GM18519 (cell line): ENCODE data around the gene HHAT.
A peak's percentile ranks its signal among the peaks of the same experiment; 100 is the strongest.
"Not testable (repeated sequence)": the region's sequence is repeated elsewhere in the genome, so short reads cannot be mapped to it uniquely, and the experiment has no call there.

Experiments
- ATAC-seq: cut with Tn5 transposase; IDR thresholded peaks from one replicate; pipeline ENCODE4 v1.9.1; 2021; ENCODE audit warnings: mild to moderate bottlenecking, moderate library complexity; ENCODE audit not compliant: unreplicated experiment, low FRiP score

Gene HHAT

DNA sequence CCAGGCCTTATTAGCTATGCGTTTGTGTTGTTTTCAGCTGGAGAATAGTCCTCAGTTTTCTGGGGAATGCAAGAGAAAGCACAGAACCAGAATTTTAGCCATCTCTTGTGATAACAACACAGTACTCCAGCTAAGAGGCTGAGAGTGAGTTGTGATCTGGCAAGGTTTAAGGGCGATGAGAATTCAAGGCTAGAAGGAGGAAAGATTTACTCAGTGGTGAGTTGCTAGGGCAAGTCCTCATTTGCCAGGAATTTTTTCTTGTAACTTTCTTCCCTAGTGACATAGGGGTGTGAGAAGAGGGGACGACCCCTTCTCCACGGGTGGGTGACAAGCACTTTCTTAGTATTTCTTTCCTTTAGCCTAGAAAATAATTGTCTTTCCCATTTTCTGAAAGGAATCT, 53.2 kb downstream of the HHAT start:
- no peak for ATAC-seq

DNA sequence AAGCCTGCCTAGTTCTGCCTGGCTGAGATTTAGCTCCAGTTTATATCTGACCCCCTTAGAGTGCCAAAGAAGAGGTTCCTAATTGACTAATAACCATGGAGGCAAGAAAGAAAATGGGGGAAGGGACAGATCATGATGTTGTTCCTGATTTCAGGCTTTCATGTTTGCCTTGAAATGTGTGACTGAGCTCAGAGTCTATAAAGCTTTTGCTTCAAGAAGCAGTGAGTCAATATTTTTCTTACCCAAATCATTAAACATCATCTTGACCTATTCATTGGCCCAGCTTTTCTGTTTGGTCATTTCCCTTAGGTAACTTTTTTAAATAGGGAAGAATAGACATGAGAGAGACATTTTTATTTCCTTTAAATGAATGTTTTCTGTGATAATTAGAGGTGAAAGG, 55.9 kb downstream of the HHAT start:
- no peak for ATAC-seq

DNA sequence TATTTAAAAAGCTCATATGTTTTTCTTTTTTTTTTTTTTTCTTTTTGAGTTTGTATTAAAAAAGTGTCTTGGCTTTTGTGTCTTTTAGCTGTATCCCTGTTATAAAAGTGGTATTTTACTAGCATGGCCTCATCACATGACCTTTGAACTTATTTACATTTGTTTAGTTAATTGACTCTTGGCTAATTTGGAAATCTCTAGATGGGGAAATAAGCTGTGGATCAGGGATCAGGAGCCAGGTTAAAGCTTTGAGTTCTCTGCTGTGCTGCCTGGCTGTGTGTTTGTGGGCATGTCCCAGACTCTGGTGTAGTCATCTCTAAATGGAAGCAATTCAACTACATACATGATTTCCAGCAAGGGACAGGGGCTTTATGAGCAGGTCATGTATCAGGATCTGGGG, 56.5 kb downstream of the HHAT start:
- ATAC-seq, result no peak

DNA sequence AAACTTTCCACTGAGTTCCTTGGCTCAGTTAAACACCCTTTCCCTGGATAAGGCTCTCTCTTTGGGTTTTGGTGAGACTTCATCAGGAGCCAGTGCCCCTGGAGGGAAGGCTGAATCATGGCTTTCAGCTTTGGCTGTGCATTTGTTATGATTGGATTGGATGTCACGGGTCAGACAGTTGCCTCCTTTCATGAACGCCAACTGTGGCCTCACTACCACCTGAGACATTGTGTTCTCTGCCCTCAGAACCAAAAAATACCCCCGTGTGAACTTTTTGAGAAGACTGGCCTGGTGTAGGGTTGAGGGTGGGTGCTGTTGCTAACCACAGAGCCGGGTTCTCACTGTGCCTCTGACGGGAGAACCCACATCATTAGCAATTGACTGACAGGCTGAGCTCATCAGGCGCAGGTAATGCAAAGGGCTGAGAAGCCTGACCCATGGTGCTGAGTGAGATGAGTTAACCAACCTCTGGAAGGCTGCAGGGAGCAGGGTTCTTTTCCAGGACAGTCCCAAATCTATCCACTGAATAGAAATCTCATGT, 65.6 kb downstream of the HHAT start:
- ATAC-seq, result no peak

GRCh38 chr1:210396541-210396940, 67.8 kb downstream of the HHAT start:
- no peak for ATAC-seq

GRCh38 chr1:210397252-210397651, 68.5 kb downstream of the HHAT start:
- ATAC-seq, result no peak

- ATAC-seq, result no peak
These were observed 69.0 kb downstream of the HHAT start for GRCh38 chr1:210397681-210398080.

DNA sequence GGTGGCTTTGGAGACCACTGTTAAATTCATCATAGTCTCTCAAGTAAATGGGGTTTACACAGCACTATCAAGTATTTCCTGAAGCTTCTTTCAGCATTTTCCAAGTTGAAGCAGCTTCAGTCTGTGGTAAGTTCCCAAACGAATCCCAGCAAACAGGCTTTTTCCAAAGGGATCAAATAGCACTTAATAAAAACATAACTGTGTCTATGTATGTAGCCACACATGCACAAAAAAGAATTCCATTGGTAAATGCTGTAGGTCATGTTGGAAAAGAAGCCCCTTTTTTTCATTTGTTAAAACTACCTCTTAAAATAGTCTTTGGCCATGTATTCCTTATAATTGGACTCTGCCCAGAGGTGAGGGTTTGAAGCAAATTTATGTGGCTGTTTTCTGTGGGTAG, 69.8 kb downstream of the HHAT start:
- no peak for ATAC-seq

- ATAC-seq, result peak; percentile 92
These were observed 71.5 kb downstream of the HHAT start for GRCh38 chr1:210400043-210400840.

DNA sequence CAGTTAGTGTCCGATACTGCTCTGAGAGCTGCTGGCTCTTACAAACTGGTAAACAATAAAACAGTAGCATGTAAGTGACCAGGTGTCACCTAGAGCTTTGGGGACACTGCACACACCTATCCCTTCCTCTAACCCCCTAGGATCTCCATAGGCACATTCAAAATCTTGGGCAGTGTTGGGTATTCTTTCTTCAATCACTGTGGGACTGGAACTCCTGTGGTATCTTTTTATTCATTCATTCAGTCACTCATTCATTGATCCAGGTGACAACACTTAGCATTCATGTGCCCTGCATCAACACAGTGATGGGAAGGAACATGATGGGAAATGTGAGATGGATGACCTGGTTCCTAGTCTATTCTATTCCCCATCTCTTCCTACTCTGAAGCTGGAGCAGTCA, 73.9 kb downstream of the HHAT start:
- no peak for ATAC-seq

DNA sequence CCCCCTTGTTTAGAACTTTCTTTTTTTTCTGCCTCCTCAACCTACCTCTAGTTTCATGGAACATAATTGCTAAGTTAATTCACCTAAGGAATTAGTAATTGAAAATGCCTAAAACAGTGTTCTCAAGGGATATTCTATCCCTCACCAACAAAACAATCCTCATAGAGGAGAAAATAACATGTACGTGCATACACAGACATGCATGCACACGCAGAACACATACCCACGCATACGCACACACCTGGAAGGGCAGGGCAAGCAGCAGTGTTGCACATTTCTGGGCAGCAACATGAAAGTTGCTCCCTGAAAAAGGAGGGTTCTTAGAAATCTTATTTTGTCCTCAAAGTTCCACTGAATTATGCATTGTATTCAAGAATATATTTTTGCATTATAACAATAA, 76.6 kb downstream of the HHAT start:
- ATAC-seq, result no peak

DNA sequence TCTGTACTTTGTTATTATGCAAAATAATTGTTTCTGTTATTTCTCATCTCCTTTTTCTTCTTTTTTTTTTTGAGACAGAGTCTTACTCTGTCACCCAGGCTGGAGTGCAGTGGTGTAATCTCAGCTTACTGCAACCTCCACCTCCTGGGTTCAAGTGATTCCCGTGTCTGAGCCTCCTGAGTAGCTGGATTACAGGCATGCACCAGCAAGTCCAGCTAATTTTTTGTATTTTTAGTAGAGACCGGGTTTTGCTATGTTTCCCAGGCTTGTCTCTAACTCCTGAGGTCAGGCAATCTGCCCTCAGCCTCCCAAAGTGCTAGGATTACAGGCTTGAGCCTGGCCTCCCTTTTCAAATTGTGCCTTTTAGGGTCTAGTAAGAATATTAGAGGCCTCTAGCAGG, 77.6 kb downstream of the HHAT start:
- not testable (repeated sequence) for ATAC-seq

- peak; percentile 72 for ATAC-seq
These were observed 78.6 kb downstream of the HHAT start for GRCh38 chr1:210407207-210407886.

GRCh38 chr1:210407887-210408252, 79.2 kb downstream of the HHAT start:
- ATAC-seq, result no peak

- ATAC-seq, result no peak
These were observed 83.5 kb downstream of the HHAT start for GRCh38 chr1:210412240-210412639.

- no peak for ATAC-seq
These were observed 85.2 kb downstream of the HHAT start for GRCh38 chr1:210413951-210414350.

- no peak for ATAC-seq
These were observed 87.2 kb downstream of the HHAT start for GRCh38 chr1:210415846-210416448.

GRCh38 chr1:210416681-210417080, 88.0 kb downstream of the HHAT start:
- no peak for ATAC-seq

DNA sequence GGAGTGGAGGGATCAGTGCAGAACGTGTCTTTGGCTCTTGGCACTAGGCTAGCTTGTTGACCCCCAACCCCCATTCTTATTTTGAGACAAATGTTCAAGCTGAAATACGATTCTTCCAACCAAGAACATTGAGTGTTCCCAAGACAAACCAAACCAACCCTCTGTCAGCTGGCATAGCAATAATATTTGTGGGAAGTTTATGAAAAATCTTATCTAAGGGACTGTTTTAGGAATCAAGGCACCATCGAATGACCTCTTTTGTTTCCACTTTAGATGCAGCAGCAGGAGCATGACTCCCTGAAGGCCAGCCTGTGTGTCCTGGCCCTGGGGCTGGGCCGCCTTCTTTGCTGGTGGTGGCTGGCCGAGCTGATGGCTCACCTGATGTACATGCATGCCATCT, 89.2 kb downstream of the HHAT start:
- ATAC-seq, result no peak

- no peak for ATAC-seq
These were observed 90.4 kb downstream of the HHAT start for GRCh38 chr1:210418863-210419650.

GRCh38 chr1:210426696-210427095, 98.0 kb downstream of the HHAT start:
- ATAC-seq, result not testable (repeated sequence)
